ENCODE data around the gene RCL1.

DNA sequence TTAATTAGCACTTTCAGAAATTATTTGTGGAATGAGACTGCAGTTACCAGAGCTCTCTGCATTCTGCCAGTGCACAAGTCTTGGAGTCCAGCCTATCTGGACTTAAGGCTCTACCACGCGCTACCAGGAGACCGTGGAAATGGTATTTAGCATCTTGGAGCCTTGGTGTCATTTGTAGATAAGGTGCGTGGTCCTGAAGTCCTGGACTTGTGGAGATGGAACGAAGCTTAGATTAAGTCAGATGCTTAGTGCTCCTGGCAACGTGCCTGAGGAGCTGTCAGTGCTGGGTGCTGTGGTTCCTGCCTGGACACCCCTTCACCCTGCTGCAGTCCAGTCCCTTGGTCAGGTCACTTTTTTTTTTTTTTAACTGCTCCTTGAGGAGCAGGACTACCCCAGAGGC is 59.7 kb downstream of the RCL1 start:
- TF ChIP-seq, protein P1, sequence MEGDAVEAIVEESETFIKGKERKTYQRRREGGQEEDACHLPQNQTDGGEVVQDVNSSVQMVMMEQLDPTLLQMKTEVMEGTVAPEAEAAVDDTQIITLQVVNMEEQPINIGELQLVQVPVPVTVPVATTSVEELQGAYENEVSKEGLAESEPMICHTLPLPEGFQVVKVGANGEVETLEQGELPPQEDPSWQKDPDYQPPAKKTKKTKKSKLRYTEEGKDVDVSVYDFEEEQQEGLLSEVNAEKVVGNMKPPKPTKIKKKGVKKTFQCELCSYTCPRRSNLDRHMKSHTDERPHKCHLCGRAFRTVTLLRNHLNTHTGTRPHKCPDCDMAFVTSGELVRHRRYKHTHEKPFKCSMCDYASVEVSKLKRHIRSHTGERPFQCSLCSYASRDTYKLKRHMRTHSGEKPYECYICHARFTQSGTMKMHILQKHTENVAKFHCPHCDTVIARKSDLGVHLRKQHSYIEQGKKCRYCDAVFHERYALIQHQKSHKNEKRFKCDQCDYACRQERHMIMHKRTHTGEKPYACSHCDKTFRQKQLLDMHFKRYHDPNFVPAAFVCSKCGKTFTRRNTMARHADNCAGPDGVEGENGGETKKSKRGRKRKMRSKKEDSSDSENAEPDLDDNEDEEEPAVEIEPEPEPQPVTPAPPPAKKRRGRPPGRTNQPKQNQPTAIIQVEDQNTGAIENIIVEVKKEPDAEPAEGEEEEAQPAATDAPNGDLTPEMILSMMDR (IDR thresholded peaks at IDR 0.05): no peak
- TF ChIP-seq POLR2A (IDR thresholded peaks at IDR 0.05): no peak
